Neural cell (in vitro differentiated cells): ENCODE data around the gene ACOX3. TPM values are rescaled to one million over a fixed set of nuclear protein-coding genes. Genes with fewer than 3 reads are reported as not detected.

Experiments used
- H2AFZ ChIP-seq: fragments of 200-600, 300-800 bp; sonication (generic), shearing (Covaris generic); 2 replicates; pipeline ENCODE4 v1.6.0; 2014; ENCODE audit warnings: low read depth, mild to moderate bottlenecking, antibody characterized with exemption, low read length, moderate library complexity
- H3F3A ChIP-seq: fragments of 200-600 bp; shearing (Covaris generic); 2 replicates; pipeline ENCODE4 v1.6.1; 2016; ENCODE audit warnings: mild to moderate bottlenecking, moderate library complexity, mixed read lengths, antibody characterized with exemption, low read length; ENCODE audit not compliant: insufficient read depth, poor library complexity, severe bottlenecking
- H3K27ac ChIP-seq: fragments of 200-600, 300-800 bp; sonication (generic), shearing (Covaris generic); 2 replicates; pipeline ENCODE4 v1.5.1; 2014; ENCODE audit warnings: mild to moderate bottlenecking, low read length, moderate library complexity
- H3K27me3 ChIP-seq: fragments of 300-800, 200-600 bp; sonication (generic), shearing (Covaris generic); 2 replicates; pipeline ENCODE4 v1.6.0; 2014; ENCODE audit warnings: mild to moderate bottlenecking, low read depth, low read length, moderate library complexity; ENCODE audit not compliant: insufficient read depth
- H3K36me3 ChIP-seq: fragments of 300-800, 200-600 bp; sonication (generic), shearing (Covaris generic); 2 replicates; pipeline ENCODE4 v1.5.1; 2014; ENCODE audit warnings: mild to moderate bottlenecking, antibody characterized with exemption, low read length, moderate library complexity; ENCODE audit not compliant: insufficient read depth
- H3K4me2 ChIP-seq: fragments of 300-800, 200-600 bp; sonication (generic), shearing (Covaris generic); 2 replicates; pipeline ENCODE4 v1.6.0; 2014; ENCODE audit warnings: mild to moderate bottlenecking, low read length
- H3K4me3 ChIP-seq: fragments of 300-800, 200-600 bp; sonication (generic), shearing (Covaris generic); 2 replicates; pipeline ENCODE4 v1.5.1; 2014; ENCODE audit warnings: mild to moderate bottlenecking, low read length, moderate library complexity
- H3K79me2 ChIP-seq: fragments of 200-600 bp; shearing (Covaris generic); replicated peaks from 2 replicates; pipeline ENCODE4 v1.6.0; 2014; ENCODE audit warnings: mild to moderate bottlenecking, low read length, moderate library complexity; ENCODE audit not compliant: insufficient read depth
- H3K9ac ChIP-seq: fragments of 300-800, 200-600 bp; sonication (generic), shearing (Covaris generic); 2 replicates; pipeline ENCODE4 v1.6.1; 2016; ENCODE audit warnings: mild to moderate bottlenecking, low read length, mixed read lengths
- H3K9me2 ChIP-seq: fragments of 200-600 bp; shearing (Covaris generic); 2 replicates; pipeline ENCODE4 v1.6.1; 2016; ENCODE audit warnings: mild to moderate bottlenecking, low read length, mixed read lengths; ENCODE audit not compliant: insufficient read depth
- H3K9me3 ChIP-seq: fragments of 200-600, 300-800 bp; sonication (generic), shearing (Covaris generic); 2 replicates; pipeline ENCODE4 v1.6.1; 2016; ENCODE audit warnings: mild to moderate bottlenecking, mixed run types, low read length, moderate library complexity, mixed read lengths
- H4K20me1 ChIP-seq: fragments of 200-600 bp; shearing (Covaris generic); 2 replicates; pipeline ENCODE4 v1.6.1; 2016; ENCODE audit warnings: mild to moderate bottlenecking, mixed run types; ENCODE audit not compliant: insufficient read depth
- CTCF ChIP-seq: fragments of 450-650 bp; IDR thresholded peaks from 2 replicates; pipeline ENCODE4 v1.5.1; 2014; ENCODE audit warnings: antibody characterized with exemption, mild to moderate bottlenecking, moderate library complexity; ENCODE audit not compliant: poor library complexity, severe bottlenecking
- EP300 ChIP-seq: fragments of 450-650 bp; conservative IDR thresholded peaks from 2 replicates; pipeline ENCODE4 v1.6.1; 2014; ENCODE audit warnings: antibody characterized with exemption, mild to moderate bottlenecking, moderate library complexity; ENCODE audit not compliant: poor library complexity, severe bottlenecking
- EZH2 ChIP-seq: fragments of 200-600, 300-800 bp; shearing (Covaris generic), sonication (generic); IDR thresholded peaks from 2 replicates; pipeline ENCODE4 v1.6.1; 2014; ENCODE audit warnings: antibody characterized with exemption, low read length, borderline replicate concordance, mild to moderate bottlenecking; ENCODE audit not compliant: insufficient read depth, poor library complexity, severe bottlenecking
- MXI1 ChIP-seq: fragments of 450-650 bp; conservative IDR thresholded peaks from 2 replicates; pipeline ENCODE4 v1.6.1; 2014; ENCODE audit warnings: antibody characterized with exemption, mild to moderate bottlenecking; ENCODE audit not compliant: poor library complexity, severe bottlenecking
- POLR2AphosphoS5 ChIP-seq: IDR thresholded peaks from 2 replicates; pipeline ENCODE4 v1.6.1; 2012
- RAD21 ChIP-seq: fragments of 450-650 bp; conservative IDR thresholded peaks from 2 replicates; pipeline ENCODE4 v1.6.1; 2014; ENCODE audit warnings: antibody characterized with exemption, mild to moderate bottlenecking, moderate library complexity
- REST ChIP-seq: IDR thresholded peaks from 2 replicates; pipeline ENCODE4 v1.6.1; 2012; ENCODE audit warnings: borderline replicate concordance
- SMC3 ChIP-seq: fragments of 450-650 bp; conservative IDR thresholded peaks from 2 replicates; pipeline ENCODE4 v1.6.1; 2014; ENCODE audit warnings: antibody characterized with exemption, mild to moderate bottlenecking, moderate library complexity; ENCODE audit not compliant: poor library complexity
- TAF1 ChIP-seq: IDR thresholded peaks from 2 replicates; pipeline ENCODE4 v1.6.1; 2012; ENCODE audit warnings: low read depth
- polyA plus RNA-seq: library from polyadenylated mRNA; depleted of rRNA; stranded (reverse); fragments of >200 nt; gene quantifications from 2 replicates; pipeline ENCODE4 v1.2.3, GENCODE V29; 2014

Gene ACOX3
- polyA plus RNA-seq, 1 donor from 2014 or later: 13.2 TPM

- no peaks in the 10 kb centered on the region for H3K79me2 ChIP-seq
- H3K9ac ChIP-seq: no peak overlapping the region
- H3F3A ChIP-seq: no peaks in the 10 kb centered on the region
- H3K9me3 ChIP-seq: no peaks in the 10 kb centered on the region
- no peaks in the 10 kb centered on the region for H3K36me3 ChIP-seq
- H3K4me2 ChIP-seq: no peak overlapping the region
- H3K4me3 ChIP-seq: no peak overlapping the region
- no peaks in the 10 kb centered on the region for H3K27me3 ChIP-seq
- TF ChIP-seq RAD21: no peak
- TF ChIP-seq EP300: no peak
- no peak for TF ChIP-seq CTCF
- no peak for TF ChIP-seq MXI1
- TF ChIP-seq TAF1: no peak
- no peak for TF ChIP-seq POLR2AphosphoS5
- no peak for TF ChIP-seq EZH2
- no peak for TF ChIP-seq SMC3
- TF ChIP-seq REST: no peak
- H2AFZ ChIP-seq: no peak overlapping the region
- H4K20me1 ChIP-seq: no peaks in the 10 kb centered on the region
- no peak overlapping the region for H3K27ac ChIP-seq
- H3K9me2 ChIP-seq: no peaks in the 10 kb centered on the region
Observed at GRCh38 chr4:8353158-8353669, 87.3 kb downstream of the ACOX3 start.

GRCh38 chr4:8352368-8353157 is 88.0 kb downstream of the ACOX3 start:
- H3K36me3 ChIP-seq: no peaks in the 10 kb centered on the region
- H3K9me3 ChIP-seq: no peaks in the 10 kb centered on the region
- H2AFZ ChIP-seq: no peak overlapping the region
- H3F3A ChIP-seq: no peaks in the 10 kb centered on the region
- TF ChIP-seq SMC3 (no peak), EZH2 (no peak), MXI1 (no peak), POLR2AphosphoS5 (no peak), REST (no peak), EP300 (no peak), CTCF (no peak), TAF1 (no peak)
- no peaks in the 10 kb centered on the region for H3K27me3 ChIP-seq
- no peaks in the 10 kb centered on the region for H3K9me2 ChIP-seq
- H4K20me1 ChIP-seq: no peaks in the 10 kb centered on the region
- H3K27ac ChIP-seq: no peak overlapping the region
- no peak overlapping the region for H3K9ac ChIP-seq
- no peak overlapping the region for H3K4me3 ChIP-seq
- no peak overlapping the region for H3K4me2 ChIP-seq
- H3K79me2 ChIP-seq: no peaks in the 10 kb centered on the region
